Measurements from ENCODE around the gene SH3GLB1.

GRCh38 chr1:86714159-86714558, 9.8 kb downstream of the SH3GLB1 start:
- TF ChIP-seq CHD2 (IDR thresholded peaks at IDR 0.05; ENCODE audit: low read length, partially characterized antibody): no peak
- no peak for TF ChIP-seq CTCF (IDR thresholded peaks at IDR 0.05)

All from A549 (cell line).